COR-L47 (cell line): Measurements from ENCODE around the gene MLLT10.
"Not testable (repeated sequence)": the region's sequence is repeated elsewhere in the genome, so short reads cannot be mapped to it uniquely, and the experiment has no call there.

Experiments used
- DNase-seq: peaks from one replicate; lab custom pipeline; 2025; lab: John Stamatoyannopoulos, UW

MLLT10 gene

GRCh38 chr10:21700474-21700873 is 166.4 kb downstream of the MLLT10 start:
- no peak for DNase-seq

GRCh38 chr10:21702633-21703111 is 168.6 kb downstream of the MLLT10 start:
- no peak for DNase-seq

- no peak for DNase-seq
These were observed 171.3 kb downstream of the MLLT10 start for GRCh38 chr10:21705142-21705827.

DNA sequence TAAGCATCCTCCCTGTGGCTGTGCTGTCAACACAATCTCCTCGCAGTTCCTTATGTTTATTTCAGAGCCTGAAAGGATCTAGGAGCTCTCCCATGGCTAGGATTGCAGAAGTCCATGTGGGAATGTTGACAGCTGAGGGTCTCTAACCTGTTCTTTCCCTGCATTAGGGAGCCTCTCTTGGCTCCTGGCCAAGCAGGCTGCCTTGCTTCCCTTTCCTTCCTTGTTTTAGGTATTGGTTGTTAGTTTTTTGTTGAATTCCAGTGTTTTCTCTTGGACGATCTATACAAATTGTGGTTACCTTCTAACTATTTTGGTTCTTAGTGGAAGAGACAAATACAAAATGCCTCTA is 171.8 kb downstream of the MLLT10 start:
- no peak for DNase-seq

DNA sequence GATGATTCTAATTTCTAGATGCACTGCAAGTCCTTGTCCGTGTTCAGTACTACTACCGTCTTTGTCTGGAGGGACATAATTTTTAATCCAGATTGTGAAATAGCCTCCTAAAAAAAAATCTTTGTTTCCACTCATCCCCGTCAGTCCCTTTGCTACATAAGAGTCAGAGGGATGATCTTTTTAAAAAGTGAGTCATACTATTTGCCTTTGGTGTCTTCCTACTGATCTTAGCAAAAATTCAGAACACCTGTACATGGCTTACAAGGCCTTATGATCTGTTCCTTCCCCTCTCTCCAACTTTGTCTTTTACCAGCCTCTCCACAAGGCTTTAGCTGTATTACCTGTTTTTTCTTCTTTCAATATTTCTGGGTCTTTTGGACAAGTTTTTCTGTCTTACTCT is 173.5 kb downstream of the MLLT10 start:
- no peak for DNase-seq

GRCh38 chr10:21712975-21713374 is 178.9 kb downstream of the MLLT10 start:
- DNase-seq: no peak

DNA sequence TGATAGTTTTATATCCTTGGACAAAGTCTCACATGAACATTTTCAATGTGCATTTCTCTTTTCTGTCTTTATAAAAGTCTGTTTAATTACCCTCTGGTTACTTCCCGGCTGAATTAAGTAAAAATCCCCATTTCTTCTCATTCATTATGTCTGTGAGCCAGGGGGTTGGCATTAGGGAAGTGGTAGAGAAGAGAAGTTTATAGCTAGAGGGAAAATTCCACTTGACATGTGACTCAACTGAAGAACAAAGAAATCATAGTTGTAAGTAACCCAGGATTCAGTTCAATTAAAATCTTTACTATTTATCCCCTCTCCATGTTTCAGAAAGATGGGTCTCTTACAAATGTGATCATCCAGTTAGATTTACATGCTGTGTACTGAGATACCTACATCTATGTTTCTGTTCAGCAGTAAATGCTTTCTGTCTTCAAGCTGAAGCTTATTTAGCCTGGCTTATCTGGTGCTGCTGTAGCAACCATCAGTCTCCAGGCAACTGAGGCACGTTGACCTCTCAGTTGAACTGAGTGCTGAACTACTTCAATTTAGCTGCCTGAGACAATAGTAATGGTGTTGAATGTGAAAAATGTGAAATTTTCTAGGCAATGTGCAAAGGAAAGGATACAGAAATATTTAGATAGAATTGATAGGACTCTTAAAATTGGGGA is 181.6 kb downstream of the MLLT10 start:
- no peak for DNase-seq

DNA sequence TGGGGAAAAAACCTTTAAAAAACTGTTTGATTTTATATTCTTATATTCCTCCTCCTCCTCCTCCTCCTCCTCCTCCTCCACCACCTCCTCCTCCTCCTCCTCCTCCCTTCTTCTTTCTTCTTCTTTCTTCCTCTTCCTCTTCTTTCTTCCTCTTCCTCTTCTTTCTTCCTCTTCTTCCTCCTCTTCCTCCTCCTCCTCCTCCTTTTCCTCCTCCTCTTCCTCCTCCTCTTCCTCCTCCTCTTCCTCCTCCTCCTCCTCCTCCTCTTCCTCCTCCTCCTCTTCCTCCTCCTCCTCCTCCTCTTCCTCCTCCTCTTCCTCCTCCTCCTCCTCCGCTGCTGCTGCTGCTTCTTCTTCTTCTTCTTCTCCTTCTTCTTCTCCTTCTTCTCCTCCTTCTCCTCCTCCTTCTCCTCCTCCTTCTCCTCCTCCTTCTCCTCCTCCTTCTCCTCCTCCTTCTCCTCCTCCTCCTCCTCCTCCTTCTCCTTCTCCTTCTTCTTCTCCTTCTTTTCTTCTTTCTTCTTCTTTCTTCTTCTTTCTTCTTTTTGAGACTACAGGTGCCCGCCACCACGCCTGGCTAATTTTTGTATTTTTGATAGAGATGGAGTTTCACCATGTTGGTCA is 183.5 kb downstream of the MLLT10 start:
- DNase-seq: not testable (repeated sequence)

- no peak for DNase-seq
These were observed 185.5 kb downstream of the MLLT10 start for GRCh38 chr10:21719502-21719901.

DNA sequence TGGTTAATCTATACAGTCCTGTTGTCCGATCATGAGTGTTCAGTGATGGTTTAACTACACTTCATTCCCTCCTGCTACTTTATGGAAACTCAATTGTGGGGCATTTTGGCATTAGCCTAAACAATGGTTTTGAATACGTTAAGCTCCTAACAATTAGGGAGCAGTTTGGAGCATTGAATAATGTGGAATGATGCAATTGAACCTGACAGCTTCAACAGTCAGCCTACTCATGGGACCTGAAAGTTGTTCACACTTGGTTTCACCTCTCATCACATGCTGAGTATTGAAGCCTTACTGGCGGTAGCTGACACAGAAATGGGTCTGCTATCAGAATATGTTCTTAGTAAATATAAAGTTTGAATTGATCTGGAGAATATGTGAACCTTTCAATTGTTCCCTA is 186.1 kb downstream of the MLLT10 start:
- no peak for DNase-seq

DNA sequence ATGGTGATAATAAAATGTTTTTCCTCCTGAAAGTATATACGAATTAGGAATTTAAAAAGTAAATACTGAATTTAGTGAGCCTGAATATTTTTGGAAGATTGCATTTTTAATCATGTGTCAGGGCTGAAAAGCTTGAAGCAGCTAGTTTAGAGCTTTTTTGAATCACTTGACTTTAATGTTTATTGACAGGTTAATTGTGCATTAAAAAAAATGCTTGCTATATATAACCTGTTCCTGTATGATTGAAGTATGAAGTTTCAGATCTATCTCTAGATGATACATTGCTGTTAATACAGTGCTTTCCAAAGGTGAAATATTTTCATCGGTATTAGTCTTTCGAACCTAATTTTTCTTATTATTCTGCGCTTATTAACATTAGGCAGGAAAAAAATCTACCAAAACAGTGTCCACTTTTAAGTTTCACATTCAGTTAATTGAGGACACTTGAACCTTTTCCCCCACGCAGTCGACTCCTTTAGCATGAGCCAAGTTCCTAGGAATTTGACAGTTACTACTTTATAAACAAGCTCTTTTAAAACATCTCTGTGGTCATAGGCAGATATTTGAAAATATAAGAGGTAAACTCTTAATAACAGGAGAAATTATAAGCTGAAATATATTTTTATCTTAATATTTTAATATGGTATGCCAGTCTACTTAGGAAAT is 187.1 kb downstream of the MLLT10 start:
- DNase-seq: no peak

DNA sequence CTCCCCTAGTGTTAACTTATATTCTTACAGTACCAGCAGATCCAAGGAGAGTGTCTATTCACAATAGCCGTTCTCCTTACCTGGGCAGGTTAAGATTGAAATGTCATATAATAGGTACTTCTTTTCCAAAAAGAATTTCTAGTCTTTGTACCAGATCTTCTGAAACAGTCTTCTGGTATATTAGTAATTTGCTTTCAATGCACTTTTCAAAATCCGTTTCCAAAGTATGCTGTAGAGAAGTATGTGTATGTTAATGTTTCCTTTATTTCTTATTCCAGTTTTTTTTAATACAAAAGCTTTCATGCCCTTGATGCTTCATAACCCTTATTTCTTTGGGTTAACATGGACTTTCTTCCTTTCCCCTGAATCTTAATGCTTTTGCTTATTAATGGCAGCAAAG is 188.2 kb downstream of the MLLT10 start:
- DNase-seq: no peak

GRCh38 chr10:21724020-21724589 is 190.1 kb downstream of the MLLT10 start:
- DNase-seq: no peak

- DNase-seq: peak; percentile 94
These were observed 190.8 kb downstream of the MLLT10 start for GRCh38 chr10:21724687-21725367.

DNA sequence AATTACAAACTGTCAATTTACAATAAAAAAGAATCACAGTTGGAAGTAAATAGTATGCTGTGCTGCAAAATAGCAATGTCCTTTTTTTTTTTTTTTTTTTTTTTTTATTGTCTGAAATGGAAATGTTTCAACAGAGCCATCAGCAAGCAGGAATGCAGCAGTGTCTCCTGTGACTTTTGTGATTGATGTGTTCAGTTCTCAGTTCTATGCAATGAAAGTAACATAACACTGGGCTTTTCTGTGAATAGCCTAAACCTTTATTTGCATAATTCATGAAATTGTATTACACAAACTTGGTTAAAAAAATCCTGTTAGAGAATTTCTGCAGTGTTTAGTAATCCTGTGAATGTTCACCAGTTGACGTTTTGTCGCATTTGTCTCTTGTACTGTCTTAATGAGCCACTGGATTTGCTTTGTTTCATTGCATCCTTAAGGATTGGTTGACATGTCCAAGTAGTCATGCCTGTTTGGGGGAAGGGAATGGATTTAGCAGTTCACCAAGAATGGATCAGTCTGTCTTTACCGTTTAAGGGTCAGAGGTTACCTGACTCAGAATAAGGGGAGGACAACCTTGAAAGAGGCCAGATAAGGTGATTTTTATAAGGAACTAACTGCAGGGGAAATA is 192.7 kb downstream of the MLLT10 start:
- DNase-seq: no peak

DNA sequence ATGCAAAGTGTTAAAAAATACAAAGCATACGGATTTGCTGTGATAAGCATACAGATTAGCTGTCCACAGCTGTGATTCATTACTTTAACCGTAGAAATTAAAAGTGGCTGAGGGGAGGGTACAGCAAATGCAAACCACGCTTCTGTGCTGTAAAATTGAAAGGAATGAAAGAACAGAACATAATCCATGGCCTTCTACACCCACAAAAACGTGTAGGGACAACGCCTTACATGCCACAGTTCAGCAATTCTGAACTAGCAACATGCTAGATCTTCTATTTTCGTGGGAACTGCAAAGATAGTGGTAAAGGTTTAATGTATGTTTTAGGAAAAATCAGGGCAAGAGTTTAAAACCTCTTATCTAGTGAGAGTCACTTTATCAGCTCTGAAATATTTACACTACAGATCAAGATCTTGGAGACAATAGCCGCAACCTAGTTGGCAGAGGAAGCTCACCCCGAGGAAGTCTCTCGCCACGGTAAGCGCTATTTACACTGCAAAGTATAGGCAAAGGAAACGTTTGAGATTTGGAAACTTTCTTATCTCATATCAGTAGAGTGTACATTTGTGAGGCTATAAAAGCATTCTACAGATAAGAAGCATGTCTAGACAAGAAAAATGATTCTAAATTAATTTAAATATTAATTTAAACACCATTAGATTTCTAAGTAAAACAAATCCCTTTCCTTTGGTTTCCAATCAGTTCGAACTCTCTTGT is 193.6 kb downstream of the MLLT10 start:
- DNase-seq: no peak

DNA sequence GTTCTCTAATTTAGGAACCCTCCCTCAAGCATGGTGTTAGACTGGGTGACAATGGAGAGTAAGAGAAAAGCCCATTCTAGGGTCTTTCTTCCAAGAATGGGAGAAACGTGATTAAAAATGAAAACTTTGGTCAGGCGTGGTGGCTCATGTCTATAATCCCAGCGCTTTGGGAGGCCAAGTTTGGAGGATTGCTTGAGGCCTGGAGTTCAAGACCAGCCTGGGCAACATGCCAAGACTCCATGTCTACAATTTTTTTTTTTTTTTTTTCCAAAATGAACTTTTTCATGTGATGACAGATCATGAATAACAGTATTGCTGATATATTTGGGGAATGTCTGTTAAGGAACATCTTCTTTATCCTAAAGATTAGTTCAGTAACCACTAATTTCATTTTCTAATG is 194.6 kb downstream of the MLLT10 start:
- DNase-seq: no peak

DNA sequence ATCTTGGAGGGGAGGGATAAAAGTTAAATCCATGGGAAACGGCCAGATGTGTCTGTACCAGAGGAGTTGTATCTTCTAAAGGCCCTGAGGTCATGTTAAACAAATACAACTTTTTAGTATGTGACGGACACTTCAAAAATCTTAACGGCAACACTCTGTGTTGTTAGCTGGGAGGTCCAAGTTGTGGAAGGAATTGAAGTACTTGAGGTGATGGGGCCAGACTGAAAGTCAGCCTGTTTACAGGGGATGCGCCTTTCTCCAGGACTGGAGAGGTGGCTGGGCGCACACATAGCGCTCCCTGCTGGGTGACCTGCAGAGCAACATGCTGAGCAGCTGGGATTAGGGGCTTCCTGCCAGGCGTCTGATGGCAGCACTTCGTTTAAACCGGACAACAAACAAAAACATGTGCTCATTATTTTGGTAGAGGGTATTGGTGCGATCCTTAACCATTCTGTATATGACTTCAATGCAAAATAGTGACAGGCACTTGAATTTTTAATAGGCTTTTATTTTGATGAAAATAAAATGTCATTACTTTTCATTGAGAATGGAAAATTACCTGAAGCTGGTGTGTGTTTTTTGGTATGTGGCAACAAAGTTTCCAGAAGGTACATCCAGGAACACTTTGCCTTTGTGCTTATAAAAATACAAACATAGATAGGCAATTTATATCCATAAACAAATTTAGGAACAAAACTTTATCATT is 198.2 kb downstream of the MLLT10 start:
- peak; percentile 26 for DNase-seq

GRCh38 chr10:21733710-21734109 is 199.7 kb downstream of the MLLT10 start:
- DNase-seq: no peak

DNA sequence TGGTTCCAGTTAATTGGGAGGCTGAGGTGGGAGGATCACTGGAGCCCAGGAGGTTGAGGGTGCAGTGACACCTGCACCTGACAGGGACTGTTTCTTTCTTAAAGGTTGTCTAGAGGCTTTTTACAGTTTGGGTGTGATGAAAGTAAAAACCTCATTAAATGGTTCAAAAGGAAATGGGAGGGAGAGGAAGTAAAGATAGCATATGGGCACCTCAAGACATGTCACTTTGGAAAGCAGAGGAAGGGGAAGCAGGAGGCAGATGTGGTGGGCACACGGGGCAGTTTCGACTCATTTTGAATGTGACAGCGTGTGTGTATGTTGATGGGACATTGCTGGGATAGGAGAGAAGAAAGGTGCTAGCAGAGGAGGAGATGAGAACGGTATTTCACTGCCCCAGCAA is 203.1 kb downstream of the MLLT10 start:
- no peak for DNase-seq
